ENCODE measurements around the gene NCR1.
"Not testable (repeated sequence)": the region's sequence is repeated elsewhere in the genome, so short reads cannot be mapped to it uniquely, and the experiment has no call there.

Gene NCR1, protein sequence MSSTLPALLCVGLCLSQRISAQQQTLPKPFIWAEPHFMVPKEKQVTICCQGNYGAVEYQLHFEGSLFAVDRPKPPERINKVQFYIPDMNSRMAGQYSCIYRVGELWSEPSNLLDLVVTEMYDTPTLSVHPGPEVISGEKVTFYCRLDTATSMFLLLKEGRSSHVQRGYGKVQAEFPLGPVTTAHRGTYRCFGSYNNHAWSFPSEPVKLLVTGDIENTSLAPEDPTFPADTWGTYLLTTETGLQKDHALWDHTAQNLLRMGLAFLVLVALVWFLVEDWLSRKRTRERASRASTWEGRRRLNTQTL

GRCh38 chr19:54905803-54906511, at the start of gene NCR1:
Gene NCR1 (plus strand): TSS chr19:54906148. CDS start chr19:54906188, 40 bp downstream.
- DNase-seq (ENCODE audit: low read depth), result no peak

GRCh38 chr19:54858476-54858875, 47.5 kb upstream of the NCR1 start:
- DNase-seq (ENCODE audit: low read depth), result not testable (repeated sequence)

DNA sequence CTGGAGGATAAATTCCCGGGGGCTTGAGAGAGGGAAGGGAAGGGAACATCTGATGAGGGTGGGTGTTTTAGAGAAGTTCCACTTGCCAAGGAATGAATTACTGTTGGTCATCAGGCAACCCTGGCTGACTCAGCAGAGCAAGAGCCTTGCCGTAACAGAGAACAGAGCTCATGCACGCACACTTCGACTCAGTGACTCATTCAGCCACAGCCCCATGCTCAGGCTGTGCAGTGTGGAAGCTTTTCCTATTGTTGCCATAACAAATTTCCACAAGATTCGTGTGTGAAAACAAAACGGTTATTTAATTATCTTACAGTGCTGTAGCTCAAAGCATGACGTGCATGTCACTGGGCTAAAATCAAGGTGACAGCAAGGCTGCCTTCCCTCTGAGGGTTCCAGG, 46.5 kb upstream of the NCR1 start:
- peak; percentile 41 for DNase-seq (ENCODE audit: low read depth)

DNA sequence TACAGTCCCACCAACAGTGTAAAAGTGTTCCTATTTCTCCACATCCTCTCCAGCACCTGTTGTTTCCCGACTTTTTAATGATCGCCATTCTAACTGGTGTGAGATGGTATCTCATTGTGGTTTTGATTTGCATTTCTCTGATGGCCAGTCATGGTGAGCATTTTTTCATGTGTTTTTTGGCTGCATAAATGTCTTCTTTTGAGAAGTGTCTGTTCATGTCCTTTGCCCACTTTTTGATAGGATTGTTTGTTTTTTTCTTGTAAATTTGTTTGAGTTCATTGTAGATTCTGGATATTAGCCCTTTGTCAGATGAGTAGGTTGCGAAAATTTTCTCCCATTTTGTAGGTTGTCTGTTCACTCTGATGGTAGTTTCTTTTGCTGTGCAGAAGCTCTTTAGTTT, 42.5 kb upstream of the NCR1 start:
- DNase-seq (ENCODE audit: low read depth), result not testable (repeated sequence)

- DNase-seq (ENCODE audit: low read depth), result no peak
Measured at GRCh38 chr19:54871696-54872095, 34.3 kb upstream of the NCR1 start.

DNA sequence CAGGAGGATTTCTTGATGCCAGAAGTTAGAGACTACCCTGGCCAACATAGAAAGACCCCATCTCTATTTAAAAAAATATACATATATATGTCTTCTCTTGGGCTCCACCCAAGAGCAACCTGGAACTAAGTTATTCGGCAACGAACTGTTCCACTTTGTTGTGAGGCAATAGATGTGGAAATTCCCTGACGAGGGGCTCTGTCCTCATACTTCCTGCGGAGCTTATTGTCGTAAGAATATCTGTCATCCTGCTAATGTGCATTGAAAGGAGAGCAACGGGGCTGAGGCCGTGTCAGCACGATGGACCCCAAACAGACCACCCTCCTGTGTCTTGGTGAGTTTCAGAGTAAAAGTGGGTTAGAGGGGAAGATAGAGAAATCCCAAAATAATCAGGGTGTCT, 32.0 kb upstream of the NCR1 start, which contains the start of gene FCAR:
TSS of gene FCAR (plus strand) at position 246 of the 400 bp plus-strand sequence. CDS start at position 301, 55 bp downstream.
- no peak for DNase-seq (ENCODE audit: low read depth)

DNA sequence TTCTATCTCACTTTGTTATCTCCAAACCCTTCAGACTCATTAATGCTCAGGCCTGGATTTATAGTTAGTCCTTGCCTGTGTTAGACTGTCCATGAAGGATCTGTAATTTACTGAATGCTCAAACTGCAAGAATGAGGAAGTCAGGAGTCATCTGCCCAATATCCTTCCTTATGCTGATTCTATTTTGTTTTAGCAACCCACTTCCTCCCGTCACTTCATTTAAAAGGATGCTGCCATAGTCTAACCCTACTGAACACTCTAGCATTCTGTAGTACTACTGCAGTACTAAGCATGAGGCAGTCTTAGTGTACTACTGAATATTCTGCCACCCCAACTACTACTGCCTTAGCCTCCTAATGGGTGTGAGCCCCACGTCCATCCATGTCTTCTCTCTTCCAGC, 30.4 kb upstream of the NCR1 start:
- no peak for DNase-seq (ENCODE audit: low read depth)

GRCh38 chr19:54877471-54877870, 28.5 kb upstream of the NCR1 start:
- DNase-seq (ENCODE audit: low read depth), result no peak

GRCh38 chr19:54881884-54882283, 24.1 kb upstream of the NCR1 start:
- DNase-seq (ENCODE audit: low read depth), result no peak

DNA sequence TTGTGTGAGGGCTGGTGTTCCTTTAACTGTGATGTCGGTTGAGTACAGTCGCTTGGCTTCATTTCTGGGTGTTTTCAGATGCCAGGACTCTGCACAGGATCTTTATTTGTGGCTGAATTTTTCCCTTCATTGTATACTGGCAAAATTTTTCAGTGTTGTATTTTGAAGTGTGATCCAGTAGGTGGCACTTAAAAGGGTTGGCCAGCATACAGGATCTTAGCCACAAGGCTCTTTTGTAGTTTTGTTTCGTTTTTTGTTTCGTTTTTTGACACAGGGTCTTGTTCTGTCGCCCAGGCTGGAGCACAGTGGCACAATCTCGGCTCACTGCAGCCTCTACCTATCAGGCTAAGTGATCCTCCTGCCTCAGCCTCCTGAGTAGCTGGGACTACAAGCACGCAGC, 23.2 kb upstream of the NCR1 start:
- DNase-seq (ENCODE audit: low read depth), result no peak

DNA sequence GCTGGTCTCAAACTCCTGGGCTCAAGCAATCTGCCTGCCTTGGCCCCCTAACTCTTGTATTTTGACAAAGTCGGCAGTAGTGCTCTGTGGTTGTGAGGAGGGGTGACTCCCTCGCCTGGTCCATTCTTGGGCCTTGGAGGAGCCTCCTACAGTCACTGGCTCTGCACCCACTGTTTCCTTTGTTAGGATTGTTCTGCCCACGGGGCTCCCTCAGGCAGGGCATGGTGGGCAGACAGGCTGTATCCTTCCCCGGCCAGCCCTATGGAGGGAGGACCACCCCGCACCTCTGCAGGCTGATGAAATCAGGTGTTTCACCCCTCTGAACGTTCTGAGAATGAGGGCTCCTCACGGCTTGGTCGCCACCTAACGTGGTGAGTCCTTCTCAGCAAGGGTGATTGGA, 22.7 kb upstream of the NCR1 start:
- DNase-seq (ENCODE audit: low read depth), result no peak

- DNase-seq (ENCODE audit: low read depth), result no peak
Measured at GRCh38 chr19:54888239-54888638, 17.7 kb upstream of the NCR1 start.

DNA sequence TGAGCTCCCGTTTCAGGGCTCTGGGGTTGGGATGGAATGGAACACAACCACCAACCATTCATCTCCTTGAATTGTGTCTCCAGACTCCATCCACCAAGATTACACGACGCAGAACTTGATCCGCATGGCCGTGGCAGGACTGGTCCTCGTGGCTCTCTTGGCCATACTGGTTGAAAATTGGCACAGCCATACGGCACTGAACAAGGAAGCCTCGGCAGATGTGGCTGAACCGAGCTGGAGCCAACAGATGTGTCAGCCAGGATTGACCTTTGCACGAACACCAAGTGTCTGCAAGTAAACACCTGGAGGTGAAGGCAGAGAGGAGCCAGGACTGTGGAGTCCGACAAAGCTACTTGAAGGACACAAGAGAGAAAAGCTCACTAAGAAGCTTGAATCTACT, 16.4 kb upstream of the NCR1 start:
- no peak for DNase-seq (ENCODE audit: low read depth)

DNA sequence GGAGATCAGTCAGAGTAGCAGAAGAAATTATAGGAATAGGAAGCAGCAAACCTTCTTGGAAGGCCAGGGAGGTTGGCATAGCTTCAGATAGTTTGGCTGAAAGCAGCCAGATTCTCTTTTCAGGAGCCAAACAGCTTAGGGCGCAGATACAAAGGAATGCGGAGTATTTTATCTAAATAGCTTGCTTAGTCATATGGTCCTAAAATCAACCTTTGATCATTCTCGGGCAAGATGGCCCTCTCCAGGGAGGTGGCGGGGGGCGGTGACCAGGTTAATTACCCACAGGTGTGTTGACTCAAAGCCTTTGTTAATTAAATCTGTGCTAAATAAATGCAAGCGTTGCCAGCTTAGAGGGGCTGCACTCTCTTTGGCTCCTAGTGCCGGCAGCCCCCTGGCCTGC, 12.5 kb upstream of the NCR1 start:
- no peak for DNase-seq (ENCODE audit: low read depth)

DNA sequence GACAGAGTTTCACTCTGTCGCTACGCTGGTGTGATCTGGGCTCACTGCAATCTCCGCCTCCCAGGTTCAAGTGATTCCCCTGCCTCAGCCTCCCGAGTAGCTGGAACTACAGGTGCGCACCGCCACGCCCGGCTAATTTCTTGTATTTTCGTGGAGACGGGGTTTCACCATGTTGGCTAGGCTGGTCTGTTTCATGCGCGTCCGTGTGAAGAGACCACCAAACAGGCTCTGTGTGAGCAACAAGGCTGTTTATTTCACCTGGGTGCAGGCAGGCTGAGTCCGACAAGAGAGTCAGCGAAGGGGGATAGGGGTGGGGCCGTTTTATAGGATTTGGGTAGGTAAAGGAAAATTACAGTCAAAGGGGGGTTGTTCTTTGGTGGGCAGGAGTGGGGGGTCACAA, 11.8 kb upstream of the NCR1 start:
- not testable (repeated sequence) for DNase-seq (ENCODE audit: low read depth)

GRCh38 chr19:54896036-54896435, 9.9 kb upstream of the NCR1 start:
- DNase-seq (ENCODE audit: low read depth), result no peak

DNA sequence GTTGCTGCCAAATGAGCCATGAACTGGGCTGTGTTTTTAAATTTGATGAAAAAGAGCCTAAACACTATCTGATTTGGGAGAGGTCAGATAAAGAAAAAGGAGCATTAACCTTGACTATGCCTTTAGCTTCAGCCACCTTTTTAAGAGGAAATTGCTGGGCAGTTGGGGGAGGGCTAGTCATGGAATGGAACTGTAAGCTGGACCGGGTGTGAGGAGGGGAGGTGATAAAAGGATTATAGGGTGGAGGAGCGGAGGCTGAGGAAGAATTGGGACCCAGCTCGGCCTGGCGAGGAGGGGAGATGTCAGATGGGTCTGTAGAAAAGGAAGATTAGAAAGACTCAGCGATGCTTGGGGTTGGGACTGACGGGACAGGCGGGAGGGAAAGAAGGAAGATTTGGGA, 7.3 kb upstream of the NCR1 start:
- not testable (repeated sequence) for DNase-seq (ENCODE audit: low read depth)

DNA sequence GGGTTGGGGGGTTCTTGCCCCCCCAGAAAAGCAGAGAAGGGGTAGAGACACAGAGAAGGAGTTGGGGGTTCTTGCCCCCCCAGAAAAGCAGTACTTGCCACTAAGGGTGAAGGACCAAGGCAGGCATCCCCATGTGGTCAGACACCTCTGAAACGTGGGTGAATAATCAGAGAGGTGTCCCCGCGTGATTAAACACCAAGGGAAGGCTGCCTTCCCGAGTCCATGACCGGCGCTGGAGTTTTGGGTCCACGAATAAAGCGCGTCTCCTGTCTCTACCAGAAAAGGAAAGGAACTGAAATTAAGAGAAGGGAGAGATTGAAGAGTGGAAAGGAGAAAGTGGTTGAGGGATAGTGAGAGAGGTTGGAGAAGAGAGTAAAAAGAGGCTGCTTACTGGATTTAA, 6.3 kb upstream of the NCR1 start:
- DNase-seq (ENCODE audit: low read depth), result not testable (repeated sequence)

DNA sequence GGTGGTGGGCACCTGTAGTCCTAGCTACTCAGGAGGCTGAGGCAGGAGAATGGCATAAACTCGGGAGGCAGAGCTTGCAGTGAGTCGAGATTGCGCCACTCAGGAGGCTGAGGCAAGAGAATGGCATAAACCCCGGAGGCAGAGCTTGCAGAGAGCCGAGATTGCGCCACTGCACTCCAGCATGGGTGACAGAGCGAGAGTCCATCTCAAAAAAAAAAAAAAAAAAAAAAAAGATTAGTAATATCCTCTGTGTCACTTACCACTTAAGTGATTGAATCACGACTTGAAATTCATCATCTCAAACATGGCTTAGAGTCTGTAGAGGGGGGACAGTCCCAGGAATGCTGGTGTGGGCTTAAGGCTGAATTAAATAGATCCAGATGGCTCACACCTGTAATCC, 4.8 kb upstream of the NCR1 start:
- peak; percentile 46 for DNase-seq (ENCODE audit: low read depth)

- DNase-seq (ENCODE audit: low read depth), result no peak
Measured at GRCh38 chr19:54902061-54902460, 3.9 kb upstream of the NCR1 start.

GRCh38 chr19:54903303-54903702, 2.6 kb upstream of the NCR1 start:
- DNase-seq (ENCODE audit: low read depth), result no peak

DNA sequence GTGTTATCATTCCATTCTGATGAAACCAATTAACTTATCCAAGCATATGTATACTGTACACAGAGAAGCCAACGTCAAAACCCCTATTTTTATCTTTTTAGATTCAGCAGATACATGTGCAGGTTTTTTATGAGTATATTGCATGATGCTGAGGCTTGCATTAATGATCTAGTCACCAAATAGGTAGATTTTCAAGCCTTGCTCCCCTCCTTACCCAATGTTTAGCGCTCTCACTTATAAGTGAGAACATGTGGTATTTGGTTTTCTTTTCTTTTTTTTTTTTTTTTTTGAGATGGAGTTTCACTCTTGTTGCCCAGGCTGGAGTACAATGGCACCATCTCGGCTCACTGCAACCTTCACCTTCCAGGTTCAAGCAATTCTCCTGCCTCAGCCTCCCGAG, 1.7 kb upstream of the NCR1 start:
- DNase-seq (ENCODE audit: low read depth), result not testable (repeated sequence)

- DNase-seq (ENCODE audit: low read depth), result no peak
Measured at GRCh38 chr19:54905421-54905802, 536 bp upstream of the NCR1 start.

- no peak for DNase-seq (ENCODE audit: low read depth)
Measured at GRCh38 chr19:54906819-54907218, 871 bp downstream of the NCR1 start.

Measured in HS-5 (cell line).